ENCODE measurements around the gene SFTA2. TPM values are rescaled to one million over a fixed set of nuclear protein-coding genes. Genes with fewer than 3 reads are reported as not detected.

Gene SFTA2
- total and polyA plus RNA-seq, 4 donors, result 65.4 to 2,392 (median 573) TPM

DNA sequence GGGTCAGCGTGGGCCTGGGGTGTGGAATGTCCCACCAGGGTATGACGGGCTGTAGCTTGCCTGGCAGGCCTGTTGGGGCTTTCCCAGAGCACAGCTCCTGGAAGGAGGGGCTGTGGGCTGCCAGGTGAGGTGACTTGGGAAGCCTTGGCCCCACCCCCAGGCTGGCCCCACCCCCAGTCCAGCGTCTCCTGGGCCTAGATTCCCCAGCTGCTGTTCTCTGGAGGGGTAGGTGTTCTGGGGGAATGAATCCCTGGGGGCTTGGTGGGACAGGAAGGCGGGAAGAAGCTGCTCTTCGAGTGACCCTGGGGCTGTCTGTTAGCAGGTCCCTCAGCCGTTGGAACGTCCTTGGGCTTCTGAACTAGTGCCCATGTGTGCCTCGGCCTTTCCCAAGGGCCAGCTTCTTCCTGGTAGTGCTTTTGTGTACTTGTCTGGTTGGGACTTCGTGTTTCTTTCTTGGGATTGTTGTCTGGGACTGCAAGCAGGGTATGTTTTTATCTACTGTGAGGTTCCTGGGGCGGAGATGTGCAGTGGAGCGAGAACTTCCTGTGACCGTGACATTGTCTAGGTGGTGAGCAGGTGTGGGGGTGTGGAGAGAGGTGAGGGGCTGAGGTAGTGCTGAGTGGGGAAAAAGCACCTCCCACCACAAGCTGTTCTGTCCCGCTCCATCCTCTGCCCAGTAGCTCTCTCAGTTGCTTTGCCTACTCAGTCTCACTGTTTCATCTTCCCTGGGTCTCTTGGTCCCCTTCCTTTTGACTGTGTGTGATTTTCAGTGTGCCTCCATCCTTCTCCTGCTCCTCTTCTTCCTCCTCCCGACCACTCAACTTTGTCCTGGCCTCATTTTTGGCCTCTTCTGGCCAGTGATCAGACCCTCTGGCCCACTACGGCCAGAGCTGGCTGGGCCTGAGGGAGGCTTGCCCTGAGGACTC lies 48.9 kb downstream of the SFTA2 start:
- Histone ChIP-seq H3K4me3 (peak overlapping the region; percentile 20), H3K9ac (ENCODE audit: insufficient read depth in 1 of 2, low read length in 2 of 2) (peak overlapping the region; percentile 30 to 46), H3K4me1 (ENCODE audit: control insufficient read depth in 5 of 5, insufficient read depth in 5 of 5, low read length in 5 of 5) (peaks cover 3 to 70% (median 33%) of the 10 kb centered on the region in 5 donors), H3K9me3 (ENCODE audit: control insufficient read depth in 4 of 4, insufficient read depth in 3 of 4, low read length in 3 of 4) (no peaks in the 10 kb centered on the region), H3K27ac (ENCODE audit: low read depth in 1 of 2, low read length in 1 of 2) (peak overlapping the region in 1 of 2 donors; percentile 88), H3K27me3 (ENCODE audit: control insufficient read depth in 3 of 3, insufficient read depth in 3 of 3, low read length in 2 of 3) (no peaks in the 10 kb centered on the region), H3K36me3 (ENCODE audit: control insufficient read depth in 4 of 4, insufficient read depth in 4 of 4, low read length in 4 of 4) (no peaks in the 10 kb centered on the region)
- DNase-seq (peak; percentile 48 to 68 (median 64)), ATAC-seq (ENCODE audit: insufficient read depth, low FRiP score) (peak; percentile 44)
- 58 to 72% methylated on average over 15 of the region's 15 CpGs for WGBS, 2 donors
- TF ChIP-seq, protein P1, sequence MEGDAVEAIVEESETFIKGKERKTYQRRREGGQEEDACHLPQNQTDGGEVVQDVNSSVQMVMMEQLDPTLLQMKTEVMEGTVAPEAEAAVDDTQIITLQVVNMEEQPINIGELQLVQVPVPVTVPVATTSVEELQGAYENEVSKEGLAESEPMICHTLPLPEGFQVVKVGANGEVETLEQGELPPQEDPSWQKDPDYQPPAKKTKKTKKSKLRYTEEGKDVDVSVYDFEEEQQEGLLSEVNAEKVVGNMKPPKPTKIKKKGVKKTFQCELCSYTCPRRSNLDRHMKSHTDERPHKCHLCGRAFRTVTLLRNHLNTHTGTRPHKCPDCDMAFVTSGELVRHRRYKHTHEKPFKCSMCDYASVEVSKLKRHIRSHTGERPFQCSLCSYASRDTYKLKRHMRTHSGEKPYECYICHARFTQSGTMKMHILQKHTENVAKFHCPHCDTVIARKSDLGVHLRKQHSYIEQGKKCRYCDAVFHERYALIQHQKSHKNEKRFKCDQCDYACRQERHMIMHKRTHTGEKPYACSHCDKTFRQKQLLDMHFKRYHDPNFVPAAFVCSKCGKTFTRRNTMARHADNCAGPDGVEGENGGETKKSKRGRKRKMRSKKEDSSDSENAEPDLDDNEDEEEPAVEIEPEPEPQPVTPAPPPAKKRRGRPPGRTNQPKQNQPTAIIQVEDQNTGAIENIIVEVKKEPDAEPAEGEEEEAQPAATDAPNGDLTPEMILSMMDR (IDR thresholded peaks at IDR 0.05; ENCODE audit: control extremely low read depth, extremely low read depth), result no peak

DNA sequence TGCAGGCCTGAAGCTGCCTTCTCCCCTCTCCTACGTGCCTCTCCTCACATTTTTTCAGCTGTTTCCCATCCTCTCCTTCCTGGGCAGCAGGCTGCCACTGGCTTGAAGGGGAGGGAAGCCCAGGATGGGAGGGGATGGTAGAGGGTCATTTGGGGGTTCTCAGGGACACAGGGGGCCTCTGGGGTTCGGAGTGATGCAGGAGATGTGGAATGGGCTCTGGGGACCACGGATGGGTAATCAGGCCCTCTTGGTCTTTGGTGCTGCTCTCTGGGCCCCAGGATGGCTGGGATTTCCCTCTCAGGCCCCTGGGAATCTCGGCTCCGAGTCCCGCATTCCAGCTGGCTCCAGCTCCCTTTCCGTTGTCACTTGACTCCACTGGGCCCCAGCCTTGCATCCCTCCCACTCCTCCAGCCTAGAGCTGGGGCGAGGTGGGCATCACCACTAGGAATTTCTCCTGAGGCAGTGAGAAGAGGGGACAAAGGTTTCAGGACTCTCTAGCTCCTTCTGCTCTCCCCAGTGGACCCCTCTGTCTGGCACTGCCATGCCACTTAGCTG lies 49.7 kb downstream of the SFTA2 start:
- Histone ChIP-seq H3K9ac (ENCODE audit: insufficient read depth in 1 of 2, low read length in 2 of 2) (peak overlapping the region in 1 of 2 donors; percentile 34), H3K27ac (ENCODE audit: low read depth in 1 of 2, low read length in 1 of 2) (peak overlapping the region in 1 of 2 donors; percentile 79), H3K36me3 (ENCODE audit: control insufficient read depth in 4 of 4, insufficient read depth in 4 of 4, low read length in 4 of 4) (no peaks in the 10 kb centered on the region), H3K9me3 (ENCODE audit: control insufficient read depth in 4 of 4, insufficient read depth in 3 of 4, low read length in 3 of 4) (no peaks in the 10 kb centered on the region), H3K4me3 (no peak overlapping the region), H3K4me1 (ENCODE audit: control insufficient read depth in 5 of 5, insufficient read depth in 5 of 5, low read length in 5 of 5) (peaks cover 3 to 69% (median 34%) of the 10 kb centered on the region in 5 donors), H3K27me3 (ENCODE audit: control insufficient read depth in 3 of 3, insufficient read depth in 3 of 3, low read length in 2 of 3) (no peaks in the 10 kb centered on the region)
- DNase-seq, result peak; percentile 74 to 81 (median 75)
- 58 to 77% methylated on average over 8 of the region's 8 CpGs for WGBS, 2 donors
- no peak for ATAC-seq (ENCODE audit: insufficient read depth, low FRiP score)
- TF ChIP-seq, protein P1 (IDR thresholded peaks at IDR 0.05; ENCODE audit: control extremely low read depth, extremely low read depth), result no peak

DNA sequence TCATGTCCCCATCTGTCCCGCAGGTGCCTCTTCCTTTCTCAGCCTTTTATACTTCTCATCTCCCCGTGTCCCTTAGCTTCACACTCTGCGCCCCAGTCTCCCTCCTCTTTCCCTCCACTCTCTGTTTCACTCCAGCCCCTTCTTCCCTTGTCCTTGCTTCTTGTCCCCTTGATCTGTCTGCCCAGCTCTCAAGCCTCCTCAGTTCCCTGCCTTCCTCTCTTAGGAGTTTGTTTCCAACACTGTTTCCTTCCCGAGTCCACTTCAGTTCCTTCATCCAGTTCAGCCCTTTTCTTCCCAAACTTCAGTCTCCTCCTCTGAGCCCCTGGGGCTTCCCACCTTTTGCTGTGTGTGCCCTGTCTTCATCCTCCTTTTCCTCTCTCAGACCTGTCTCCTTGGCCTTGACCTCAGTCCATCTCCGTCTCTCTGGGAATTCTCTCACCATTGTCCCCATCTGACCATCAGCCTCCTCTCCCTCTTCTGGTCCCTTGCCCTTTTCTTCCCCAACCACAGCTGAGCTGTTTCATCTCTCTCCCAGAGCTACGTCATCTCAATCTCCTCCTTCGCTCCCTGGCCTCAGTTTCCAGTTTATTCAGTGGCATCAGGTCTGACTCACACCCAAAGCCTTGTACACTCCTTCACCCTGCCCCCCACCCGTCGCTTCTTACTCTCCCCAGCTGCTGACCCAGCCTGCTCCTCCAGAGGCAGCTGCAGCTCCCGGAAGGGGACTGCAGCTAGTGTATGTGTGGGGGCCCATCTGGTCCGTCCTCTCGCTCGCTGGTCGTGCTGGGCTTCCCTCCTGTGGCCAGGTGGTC lies 50.4 kb downstream of the SFTA2 start:
- TF ChIP-seq, protein P1 (IDR thresholded peaks at IDR 0.05; ENCODE audit: control extremely low read depth, extremely low read depth), result no peak
- Histone ChIP-seq H3K4me1 (ENCODE audit: control insufficient read depth in 5 of 5, insufficient read depth in 5 of 5, low read length in 5 of 5) (peaks cover 3 to 65% (median 33%) of the 10 kb centered on the region in 5 donors), H3K27ac (ENCODE audit: low read depth in 1 of 2, low read length in 1 of 2) (peak overlapping the region in 1 of 2 donors; percentile 79), H3K9ac (ENCODE audit: insufficient read depth in 1 of 2, low read length in 2 of 2) (peak overlapping the region in 1 of 2 donors; percentile 34), H3K36me3 (ENCODE audit: control insufficient read depth in 4 of 4, insufficient read depth in 4 of 4, low read length in 4 of 4) (no peaks in the 10 kb centered on the region), H3K27me3 (ENCODE audit: control insufficient read depth in 3 of 3, insufficient read depth in 3 of 3, low read length in 2 of 3) (no peaks in the 10 kb centered on the region), H3K4me3 (no peak overlapping the region), H3K9me3 (ENCODE audit: control insufficient read depth in 4 of 4, insufficient read depth in 3 of 4, low read length in 3 of 4) (no peaks in the 10 kb centered on the region)
- WGBS, 2 donors, result 78 to 88% methylated on average over 14 of the region's 14 CpGs
- ATAC-seq (ENCODE audit: insufficient read depth, low FRiP score) (no peak), DNase-seq (peak; percentile 40 to 62 (median 60))

Small RNAs within 50 kb of the gene (small RNA-seq; reads per million reads assigned to genes)
- not detected for gene RF00019 (ENCODE audit: low replicate concordance)

Other genes with a start within 250 kb of the SFTA2 start
- 10 to 100 TPM; 28.2 to 63.9 TPM for gene PPP1R18, start 245.5 kb downstream of the SFTA2 start, total RNA-seq
- gene PPP1R18, start 245.5 kb downstream of the SFTA2 start, polyA plus RNA-seq, result 100 to 1,000 TPM in 1 of 2 donors, 10 to 100 TPM in 1; 69.3 to 155 TPM
- gene NRM, start 241.2 kb downstream of the SFTA2 start, total RNA-seq, result 10 to 100 TPM in 1 of 2 donors, 1 to 10 TPM in 1; 5.1 to 15.9 TPM
- gene NRM, start 241.2 kb downstream of the SFTA2 start, polyA plus RNA-seq, result 10 to 100 TPM; 16.0 to 18.7 TPM
- gene MDC1, start 214.9 kb downstream of the SFTA2 start, total RNA-seq, result 10 to 100 TPM; 13.7 to 34.0 TPM
- 10 to 100 TPM in 1 of 2 donors, 1 to 10 TPM in 1; 9.9 to 11.0 TPM for gene MDC1, start 214.9 kb downstream of the SFTA2 start, polyA plus RNA-seq
- 100 to 1,000 TPM; 292 to 403 TPM for gene TUBB, start 211.8 kb downstream of the SFTA2 start, total RNA-seq
- gene TUBB, start 211.8 kb downstream of the SFTA2 start, polyA plus RNA-seq, result 100 to 1,000 TPM; 171 to 303 TPM
- 100 to 1,000 TPM in 1 of 2 donors, 10 to 100 TPM in 1; 88.0 to 171 TPM for gene FLOT1, start 189.5 kb downstream of the SFTA2 start, total RNA-seq
- gene FLOT1, start 189.5 kb downstream of the SFTA2 start, polyA plus RNA-seq, result 100 to 1,000 TPM; 205 to 474 TPM
- 10 to 100 TPM; 16.7 to 37.4 TPM for gene IER3, start 187.6 kb downstream of the SFTA2 start, total RNA-seq
- 100 to 1,000 TPM in 1 of 2 donors, 10 to 100 TPM in 1; 97.9 to 302 TPM for gene IER3, start 187.6 kb downstream of the SFTA2 start, polyA plus RNA-seq
- gene DDR1, start 47.7 kb downstream of the SFTA2 start, total RNA-seq, result 100 to 1,000 TPM; 124 to 134 TPM
- gene DDR1, start 47.7 kb downstream of the SFTA2 start, polyA plus RNA-seq, result 10 to 100 TPM; 39.5 to 72.4 TPM
- 10 to 100 TPM; 31.1 to 37.2 TPM for gene GTF2H4, start 24.0 kb downstream of the SFTA2 start, total RNA-seq
- gene GTF2H4, start 24.0 kb downstream of the SFTA2 start, polyA plus RNA-seq, result 10 to 100 TPM; 25.3 to 31.0 TPM
- 10 to 100 TPM; 17.4 to 32.2 TPM for gene VARS2, start 17.9 kb downstream of the SFTA2 start, total RNA-seq
- gene VARS2, start 17.9 kb downstream of the SFTA2 start, polyA plus RNA-seq, result 10 to 100 TPM; 18.8 to 38.4 TPM
- 1 to 10 TPM in 1 of 2 donors, under 1 TPM in 1; 0.51 to 3.6 TPM for gene MUCL3, start 8.8 kb upstream of the SFTA2 start, total RNA-seq
- gene MUCL3, start 8.8 kb upstream of the SFTA2 start, polyA plus RNA-seq, result 1 to 10 TPM in 1 of 2 donors, under 1 TPM in 1; 0.47 to 6.4 TPM
- gene MUC21, start 51.5 kb upstream of the SFTA2 start, total RNA-seq, result 1 to 10 TPM in 1 of 2 donors, under 1 TPM in 1; 0.40 to 8.6 TPM
- 1 to 10 TPM; 3.3 to 4.6 TPM for gene MUC21, start 51.5 kb upstream of the SFTA2 start, polyA plus RNA-seq
- under 1 TPM; 0.06 to 0.11 TPM for gene MUC22, start 78.3 kb upstream of the SFTA2 start, total RNA-seq
- gene MUC22, start 78.3 kb upstream of the SFTA2 start, polyA plus RNA-seq, result under 1 TPM; 0.02 to 0.03 TPM
- not detected for gene C6orf15, start 180.4 kb upstream of the SFTA2 start, total RNA-seq
- gene C6orf15, start 180.4 kb upstream of the SFTA2 start, polyA plus RNA-seq, result not detected
- gene PSORS1C1, start 182.6 kb upstream of the SFTA2 start, total RNA-seq, result 1 to 10 TPM; 1.1 to 2.6 TPM
- 10 to 100 TPM in 1 of 2 donors, 1 to 10 TPM in 1; 2.3 to 10.8 TPM for gene PSORS1C1, start 182.6 kb upstream of the SFTA2 start, polyA plus RNA-seq
- under 1 TPM in 1 of 2 donors, not detected in 1; 0.06 TPM for gene CDSN, start 188.3 kb upstream of the SFTA2 start, total RNA-seq
- under 1 TPM; 0.05 to 0.10 TPM for gene CDSN, start 188.3 kb upstream of the SFTA2 start, polyA plus RNA-seq
- not detected for gene PSORS1C2, start 206.9 kb upstream of the SFTA2 start, total RNA-seq
- not detected for gene PSORS1C2, start 206.9 kb upstream of the SFTA2 start, polyA plus RNA-seq
- gene CCHCR1, start 225.6 kb upstream of the SFTA2 start, total RNA-seq, result 10 to 100 TPM; 20.0 to 32.8 TPM
- gene CCHCR1, start 225.6 kb upstream of the SFTA2 start, polyA plus RNA-seq, result 10 to 100 TPM; 11.0 to 14.3 TPM
- gene TCF19, start 226.4 kb upstream of the SFTA2 start, total RNA-seq, result 1 to 10 TPM; 5.4 to 9.4 TPM
- 1 to 10 TPM; 4.1 to 4.9 TPM for gene TCF19, start 226.4 kb upstream of the SFTA2 start, polyA plus RNA-seq
- gene POU5F1, start 238.5 kb upstream of the SFTA2 start, total RNA-seq, result 10 to 100 TPM in 1 of 2 donors, 1 to 10 TPM in 1; 2.2 to 19.5 TPM
- gene POU5F1, start 238.5 kb upstream of the SFTA2 start, polyA plus RNA-seq, result 1 to 10 TPM; 1.5 to 2.5 TPM

Data from lung (tissue), 13 donors.